Natural killer cell (primary cell): ENCODE results near the gene CLEC4E. TPM values are rescaled to one million over a fixed set of nuclear protein-coding genes. Genes with fewer than 3 reads are reported as not detected.

Experiments
- ATAC-seq, 3 donors: fragments of 150-1000 bp in 2 of 3; fragments of 200-7000 bp in 1 of 3; cut with Tn5 transposase; 1 replicate in 1 of 3; 2 replicates in 2 of 3; pipeline ENCODE4 v1.10.0; 2021; ENCODE audit warnings: mild to moderate bottlenecking in 2 of 3, moderate library complexity in 2 of 3
- DNase-seq, 2 donors: peaks; one replicate each; pipeline versions ENCODE4 v3.0.0 to v3.0.0-alpha.2; 2013 to 2021; ENCODE audit warnings: mixed read lengths in 1 of 2
- H3K27ac ChIP-seq: one replicate; pipeline ENCODE4 v1.5.1; 2013; ENCODE audit warnings: mild to moderate bottlenecking, low read length
- H3K27me3 ChIP-seq: one replicate; pipeline ENCODE4 v1.6.1; 2013; ENCODE audit warnings: low read length; ENCODE audit not compliant: control insufficient read depth, insufficient read depth
- H3K36me3 ChIP-seq: one replicate; pipeline ENCODE4 v1.6.1; 2013; ENCODE audit warnings: low read length; ENCODE audit not compliant: control insufficient read depth, insufficient read depth
- H3K4me1 ChIP-seq: one replicate; pipeline ENCODE4 v1.6.1; 2013; ENCODE audit warnings: low read length; ENCODE audit not compliant: control insufficient read depth, insufficient read depth
- H3K4me3 ChIP-seq: one replicate; pipeline ENCODE4 v1.5.1; 2013; ENCODE audit warnings: low read length
- H3K9me3 ChIP-seq: one replicate; pipeline ENCODE4 v1.6.1; 2013; ENCODE audit warnings: low read length; ENCODE audit not compliant: control insufficient read depth, insufficient read depth
- H3K27ac Mint-ChIP-seq, 2 donors: one replicate each; pipeline ENCODE4 v1.8.0; 2022; ENCODE audit warnings: mild to moderate bottlenecking in 2 of 2, mixed read lengths in 2 of 2, moderate library complexity in 1 of 2
- H3K27me3 Mint-ChIP-seq, 2 donors: one replicate each; pipeline ENCODE4 v1.8.0; 2022; ENCODE audit warnings: low read depth in 2 of 2, mixed read lengths in 2 of 2
- H3K36me3 Mint-ChIP-seq: one replicate; pipeline ENCODE4 v1.8.0; 2022; ENCODE audit warnings: mixed read lengths
- H3K4me1 Mint-ChIP-seq, 2 donors: one replicate each; pipeline ENCODE4 v1.8.0; 2022; ENCODE audit warnings: mixed read lengths in 2 of 2
- H3K4me3 Mint-ChIP-seq: one replicate; pipeline ENCODE4 v1.8.0; 2022; ENCODE audit warnings: mild to moderate bottlenecking, moderate library complexity, mixed read lengths
- H3K9me3 Mint-ChIP-seq, 2 donors: one replicate each; pipeline ENCODE4 v1.8.0; 2022; ENCODE audit warnings: mixed read lengths in 2 of 2
- WGBS: methylation state at CpG from one replicate; pipeline ENCODE4 v1.1.7; 2013; ENCODE audit warnings: missing lambda C conversion rate; ENCODE audit not compliant: insufficient coverage; 5-methylcytosine and 5-hydroxymethylcytosine counted together
- intact Hi-C: fragments of 100-400 bp; cut with micrococcal nuclease; formaldehyde crosslinking; loops from one replicate; pipeline ENCODE4 v1.14.2; 2022
- total RNA-seq, 4 donors: library from RNA; stranded (reverse); fragments of 120-200 nt in 1 of 4; gene quantifications; one replicate each; pipeline versions ENCODE4 v1.2.3 to v1.2.4, GENCODE V29; 2013 to 2022
- TF ChIP-seq, protein P1 (sequence below): fragments of 200-600 bp; IDR thresholded peaks from one replicate; pipeline ENCODE4 v1.8.0; 2022; ENCODE audit warnings: antibody characterized with exemption

Gene CLEC4E
- total RNA-seq, 3 donors from 2014 or later (not counting 1 experiment from before 2014, with no cell fraction given), result 3.3 to 9.1 TPM; not detected in 1

DNA sequence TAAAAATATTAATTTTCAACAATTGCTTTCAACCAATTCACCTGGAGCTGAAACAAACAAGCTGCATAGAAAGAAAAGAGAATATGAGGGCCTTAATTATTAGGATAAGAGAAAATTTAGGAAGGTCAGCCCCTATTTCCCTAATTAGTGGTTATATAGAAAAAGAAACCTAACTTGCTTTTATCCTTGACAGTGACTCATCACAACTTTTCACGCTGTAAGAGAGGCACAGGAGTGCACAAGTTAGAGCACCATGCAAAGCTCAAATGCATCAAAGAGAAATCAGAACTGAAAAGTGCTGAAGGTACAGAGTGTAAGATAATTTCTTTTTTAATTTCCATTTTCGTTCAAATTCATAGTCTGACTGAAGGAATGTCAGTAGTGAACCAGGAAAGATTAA lies 22.7 kb downstream of the CLEC4E start:
- H3K4me1 Mint-ChIP-seq, result no peaks in the 10 kb centered on the region
- no peaks in the 10 kb centered on the region for H3K9me3 Mint-ChIP-seq
- no peak overlapping the region for H3K27ac Mint-ChIP-seq
- H3K4me3 Mint-ChIP-seq, result no peak overlapping the region
- H3K4me1 ChIP-seq, result no peaks in the 10 kb centered on the region
- peaks cover 5% of the 10 kb centered on the region for H3K27me3 ChIP-seq
- H3K36me3 ChIP-seq, result no peaks in the 10 kb centered on the region
- WGBS, result 79% methylated on average over 2 of the region's 2 CpGs
- intact Hi-C loops, result no loop called here
- H3K27ac ChIP-seq, result no peak overlapping the region
- DNase-seq, result no peak
- TF ChIP-seq, protein P1, sequence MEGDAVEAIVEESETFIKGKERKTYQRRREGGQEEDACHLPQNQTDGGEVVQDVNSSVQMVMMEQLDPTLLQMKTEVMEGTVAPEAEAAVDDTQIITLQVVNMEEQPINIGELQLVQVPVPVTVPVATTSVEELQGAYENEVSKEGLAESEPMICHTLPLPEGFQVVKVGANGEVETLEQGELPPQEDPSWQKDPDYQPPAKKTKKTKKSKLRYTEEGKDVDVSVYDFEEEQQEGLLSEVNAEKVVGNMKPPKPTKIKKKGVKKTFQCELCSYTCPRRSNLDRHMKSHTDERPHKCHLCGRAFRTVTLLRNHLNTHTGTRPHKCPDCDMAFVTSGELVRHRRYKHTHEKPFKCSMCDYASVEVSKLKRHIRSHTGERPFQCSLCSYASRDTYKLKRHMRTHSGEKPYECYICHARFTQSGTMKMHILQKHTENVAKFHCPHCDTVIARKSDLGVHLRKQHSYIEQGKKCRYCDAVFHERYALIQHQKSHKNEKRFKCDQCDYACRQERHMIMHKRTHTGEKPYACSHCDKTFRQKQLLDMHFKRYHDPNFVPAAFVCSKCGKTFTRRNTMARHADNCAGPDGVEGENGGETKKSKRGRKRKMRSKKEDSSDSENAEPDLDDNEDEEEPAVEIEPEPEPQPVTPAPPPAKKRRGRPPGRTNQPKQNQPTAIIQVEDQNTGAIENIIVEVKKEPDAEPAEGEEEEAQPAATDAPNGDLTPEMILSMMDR, result no peak
- peaks cover 6 to 55% of the 10 kb centered on the region in 2 donors for H3K27me3 Mint-ChIP-seq
- H3K4me3 ChIP-seq, result no peak overlapping the region
- ATAC-seq, result no peak
- no peaks in the 10 kb centered on the region for H3K36me3 Mint-ChIP-seq
- H3K9me3 ChIP-seq, result no peaks in the 10 kb centered on the region

DNA sequence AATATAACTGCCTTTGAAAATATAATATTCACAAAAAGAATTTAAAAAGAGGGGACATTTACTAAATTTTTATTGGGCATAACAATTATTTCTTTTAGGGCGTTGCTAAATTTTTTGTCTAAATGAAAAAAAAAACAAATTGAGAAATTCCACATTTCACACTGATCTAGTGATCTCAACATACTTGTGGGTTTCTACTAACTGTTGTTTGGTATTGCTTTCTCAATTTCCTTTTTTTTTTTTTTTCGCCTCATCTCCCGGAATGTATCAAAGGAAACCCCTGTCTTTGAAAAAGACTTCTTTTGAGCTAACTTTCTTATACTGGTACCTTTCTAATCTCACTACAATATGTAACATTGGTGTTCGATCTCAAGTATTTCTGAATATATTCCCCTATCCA lies 27.4 kb downstream of the CLEC4E start, which contains the start of gene CLEC4D:
Gene CLEC4D, plus strand, starts transcription at position 248 of the 400 bp plus-strand sequence. CDS start 230 bp downstream, outside the sequence.
- Mint-ChIP-seq H3K27ac (no peak within 1 kb of the TSS), H3K9me3 (no peaks in the 10 kb centered on the region), H3K4me3 (no peak within 1 kb of the TSS), H3K27me3 (peaks cover 17 to 47% of the 10 kb centered on the region in 2 donors), H3K36me3 (no peaks in the 10 kb centered on the region), H3K4me1 (no peaks in the 10 kb centered on the region)
- Histone ChIP-seq H3K27ac (no peak within 1 kb of the TSS), H3K27me3 (peaks cover 4% of the 10 kb centered on the region), H3K4me3 (no peak within 1 kb of the TSS), H3K9me3 (no peaks in the 10 kb centered on the region), H3K36me3 (no peaks in the 10 kb centered on the region), H3K4me1 (no peaks in the 10 kb centered on the region)
- ATAC-seq, result no peak
- no peak for DNase-seq
- WGBS, result 89% methylated on average over 1 of the region's 4 CpGs
- TF ChIP-seq, protein P1, result no peak
- intact Hi-C loops, result no loop called here

DNA sequence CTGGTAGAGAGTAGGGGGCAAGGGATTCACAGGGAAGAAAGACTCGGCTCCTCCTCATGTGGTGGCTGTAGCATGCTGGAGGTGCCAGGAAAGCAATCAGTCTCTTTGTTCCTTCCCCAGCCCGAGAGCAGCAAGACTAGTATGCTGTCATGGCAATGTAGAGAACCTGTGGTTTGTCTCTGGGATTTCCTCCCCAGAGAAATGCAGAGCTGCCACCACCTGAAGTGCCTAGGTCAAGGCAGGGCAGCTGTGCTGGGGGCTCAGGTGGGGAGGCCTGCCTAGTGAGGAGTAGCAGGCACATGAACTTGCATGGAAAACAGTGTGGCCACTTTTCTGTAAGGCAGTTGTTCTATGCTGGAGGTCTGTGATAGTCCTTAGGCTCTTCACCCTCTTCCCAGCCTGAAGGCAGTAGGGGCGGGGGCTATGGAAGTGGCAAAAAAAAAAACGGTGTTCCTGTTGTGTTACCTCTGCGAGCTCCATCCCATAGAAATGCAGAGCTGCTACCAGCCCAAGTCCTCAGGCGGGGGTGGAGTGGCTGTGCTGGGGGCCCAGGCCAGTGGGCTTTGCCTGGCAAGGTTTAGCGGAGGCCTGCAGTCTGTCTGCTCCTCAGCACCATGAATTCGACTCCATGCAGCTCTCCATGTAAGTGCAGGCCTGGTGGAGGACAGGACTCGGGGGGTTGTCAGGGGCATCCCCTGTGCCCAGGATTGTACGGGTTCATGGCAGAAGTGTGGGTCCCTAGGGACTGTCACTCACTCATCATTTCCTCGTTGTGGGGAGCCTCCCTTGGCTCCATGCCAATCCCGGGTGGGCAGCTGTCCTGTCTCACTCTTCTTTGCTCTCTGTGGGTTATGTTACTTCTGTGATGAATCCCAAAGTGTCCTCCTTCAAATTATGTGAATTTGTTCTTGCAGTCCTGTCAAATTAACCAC lies 31.5 kb downstream of the CLEC4E start:
- Mint-ChIP-seq H3K27me3 (peaks cover 26 to 47% of the 10 kb centered on the region in 2 donors), H3K36me3 (no peaks in the 10 kb centered on the region), H3K4me1 (no peaks in the 10 kb centered on the region), H3K27ac (no peak overlapping the region), H3K4me3 (no peak overlapping the region), H3K9me3 (no peaks in the 10 kb centered on the region)
- peaks cover 2% of the 10 kb centered on the region for H3K27me3 ChIP-seq
- H3K36me3 ChIP-seq, result no peaks in the 10 kb centered on the region
- no peak for DNase-seq
- H3K4me1 ChIP-seq, result no peaks in the 10 kb centered on the region
- TF ChIP-seq, protein P1, result no peak
- 60% methylated on average over 12 of the region's 12 CpGs for WGBS
- H3K9me3 ChIP-seq, result no peaks in the 10 kb centered on the region
- intact Hi-C loops, result no loop called here
- no peak for ATAC-seq
- no peak overlapping the region for H3K27ac ChIP-seq
- no peak overlapping the region for H3K4me3 ChIP-seq
